GM18520 (cell line): ENCODE results near the gene CENPL.
"Not testable (repeated sequence)": the region's sequence is repeated elsewhere in the genome, so short reads cannot be mapped to it uniquely, and the experiment has no call there.

Source experiments
- ATAC-seq: cut with Tn5 transposase; IDR thresholded peaks from one replicate; pipeline ENCODE4 v1.9.1; 2021; ENCODE audit not compliant: unreplicated experiment

Gene CENPL

DNA sequence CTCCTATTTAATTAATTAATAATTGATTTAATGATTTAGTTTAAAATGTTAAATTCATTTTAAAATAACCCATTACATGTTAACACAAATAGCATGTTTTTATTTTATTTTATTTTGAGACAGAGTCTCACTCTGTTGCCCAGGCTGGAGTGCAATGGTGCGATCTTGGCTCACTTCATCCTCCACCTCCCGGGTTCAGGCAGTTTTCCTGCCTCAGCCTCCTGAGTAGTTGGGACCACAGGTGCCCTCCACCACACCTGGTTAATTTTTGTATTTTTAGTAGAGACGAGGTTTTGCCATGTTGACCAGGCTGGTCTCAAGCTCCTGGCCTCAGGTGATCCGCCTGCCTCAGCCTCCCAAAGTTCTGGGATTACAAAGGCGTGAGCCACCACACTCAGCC lies 34.9 kb upstream of the CENPL start:
- not testable (repeated sequence) for ATAC-seq

GRCh38 chr1:173857363-173857917 lies 32.8 kb upstream of the CENPL start:
- no peak for ATAC-seq

DNA sequence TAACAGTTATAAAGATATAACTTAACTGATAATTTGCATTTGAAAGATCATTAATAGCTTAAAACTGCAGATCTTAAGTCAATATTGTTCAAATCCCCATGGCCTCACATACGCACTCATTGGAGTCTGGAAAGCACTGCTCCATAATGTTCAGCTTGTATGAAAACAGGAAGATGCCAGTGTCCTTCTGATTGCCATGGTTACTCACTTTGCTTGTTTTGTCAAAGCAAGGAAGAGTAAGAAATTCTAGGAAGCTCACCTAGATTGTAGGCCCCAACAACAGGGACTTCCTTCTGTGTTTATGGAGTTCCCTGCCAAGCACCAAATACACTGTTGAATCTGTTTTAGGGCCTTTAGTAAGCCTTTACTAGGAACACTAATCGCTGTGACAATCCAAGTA lies 32.2 kb upstream of the CENPL start:
- no peak for ATAC-seq

GRCh38 chr1:173856014-173856413 lies 31.3 kb upstream of the CENPL start:
- no peak for ATAC-seq

DNA sequence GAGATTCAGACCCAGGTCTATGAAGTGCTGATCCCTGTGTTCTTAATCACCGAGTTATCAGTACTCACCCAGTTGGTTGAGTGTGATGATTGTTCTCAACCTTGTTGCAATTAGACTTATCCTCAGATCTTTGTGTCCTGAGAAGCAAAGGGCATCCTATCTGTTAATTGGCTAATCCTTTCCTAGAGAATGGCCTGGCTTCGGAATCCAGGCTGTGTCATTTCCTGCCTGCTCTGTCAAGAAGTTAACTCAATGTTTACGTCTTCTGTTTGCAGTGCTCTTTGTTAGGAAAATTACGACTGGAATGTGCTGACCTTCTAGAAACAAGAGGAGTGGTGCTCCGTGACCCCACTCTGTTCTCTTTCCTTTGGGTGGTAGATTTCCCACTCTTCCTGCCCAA lies 28.4 kb upstream of the CENPL start:
- ATAC-seq: no peak

DNA sequence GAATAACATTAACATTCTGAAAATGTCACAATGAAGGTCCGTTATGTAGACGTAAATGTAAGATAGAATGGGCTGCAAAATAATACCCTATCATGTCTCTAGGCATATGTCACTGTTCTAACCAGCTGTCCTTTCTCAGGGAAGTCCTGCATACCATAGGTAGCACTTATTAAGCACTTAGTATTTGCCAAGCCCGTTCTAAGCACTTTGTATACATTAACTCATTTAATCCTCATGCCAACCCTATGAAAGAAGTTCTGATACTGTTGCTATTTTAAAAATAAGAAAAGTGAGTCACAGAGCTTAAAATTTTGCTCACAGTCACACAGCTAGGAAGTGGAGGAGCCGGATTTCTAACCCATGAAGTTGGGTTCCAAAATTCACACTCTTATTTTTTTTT lies 27.4 kb upstream of the CENPL start:
- no peak for ATAC-seq

- no peak for ATAC-seq
Observed at GRCh38 chr1:173832748-173833147, 8.1 kb upstream of the CENPL start.

GRCh38 chr1:173827611-173828010 lies 2.9 kb upstream of the CENPL start:
- no peak for ATAC-seq

DNA sequence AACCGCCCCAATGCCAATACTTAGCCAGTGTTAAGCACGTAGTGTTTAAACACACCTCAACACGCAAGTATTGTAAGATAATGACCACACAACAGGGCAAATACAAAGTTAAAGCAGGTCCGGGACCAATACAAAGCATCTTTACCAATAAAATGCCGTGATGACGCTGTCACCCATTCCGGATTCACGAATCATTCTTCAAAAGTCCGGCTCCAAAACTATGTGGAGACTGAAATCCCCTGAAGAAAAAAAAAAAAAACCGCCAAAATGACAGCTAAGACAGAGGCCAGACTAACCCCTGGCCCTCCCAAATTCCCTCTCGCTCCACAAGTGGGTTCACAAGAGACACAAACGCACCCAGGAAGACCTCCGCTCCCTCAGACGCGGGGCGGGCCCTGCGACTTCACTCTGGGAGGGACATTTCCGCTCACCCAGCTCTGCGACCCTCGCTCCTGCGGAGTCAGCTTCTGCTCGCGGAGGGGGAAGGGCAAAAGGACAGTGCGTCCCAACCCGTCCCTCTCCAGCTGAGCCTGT lies 835 bp downstream of the CENPL start:
- no peak for ATAC-seq

DNA sequence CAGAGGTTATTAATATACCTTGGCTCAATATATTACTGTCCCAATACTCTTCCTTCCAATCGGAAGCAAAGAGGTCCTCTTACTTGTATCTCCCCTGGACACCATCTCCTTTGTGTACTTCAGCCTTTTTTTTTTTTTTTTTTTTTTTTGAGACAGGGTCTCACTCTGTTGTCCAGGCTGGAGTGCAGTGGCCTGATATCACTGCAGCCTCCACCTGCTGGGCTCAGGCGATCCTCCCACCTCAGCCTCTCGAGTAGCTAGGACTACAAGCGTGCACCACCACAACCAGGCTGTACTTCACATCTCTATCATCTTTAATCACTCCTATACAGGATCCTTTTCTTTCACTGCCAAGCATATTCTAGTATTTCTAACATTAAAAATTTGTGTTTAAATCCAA lies 3.0 kb downstream of the CENPL start:
- ATAC-seq: no peak

GRCh38 chr1:173818459-173818858 lies 6.2 kb downstream of the CENPL start:
- ATAC-seq: no peak

DNA sequence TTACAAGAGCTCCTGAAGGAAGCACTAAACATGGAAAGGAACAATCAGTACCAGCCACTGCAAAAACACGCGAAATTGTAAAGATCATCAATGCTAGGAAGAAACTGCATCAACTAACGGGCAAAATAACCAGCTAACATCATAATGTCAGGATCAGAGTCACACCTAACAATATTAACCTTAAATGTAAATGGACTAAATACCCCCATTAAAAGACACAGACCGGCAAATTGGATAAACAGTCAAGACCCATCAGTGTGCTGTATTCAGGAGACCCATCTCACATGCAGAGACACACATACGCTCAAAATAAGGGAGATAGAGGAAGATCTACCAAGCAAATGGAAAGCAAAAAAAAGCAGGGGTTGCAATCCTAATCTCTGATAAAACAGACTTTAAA lies 11.0 kb downstream of the CENPL start:
- ATAC-seq: not testable (repeated sequence)

- ATAC-seq: no peak
Observed at GRCh38 chr1:173802961-173803360, 21.7 kb downstream of the CENPL start.

- ATAC-seq: not testable (repeated sequence)
Observed at GRCh38 chr1:173799995-173800394, 24.7 kb downstream of the CENPL start.

- no peak for ATAC-seq
Observed at GRCh38 chr1:173798078-173798477, 26.6 kb downstream of the CENPL start.

- ATAC-seq: no peak
Observed at GRCh38 chr1:173789841-173790240, 34.8 kb downstream of the CENPL start.

GRCh38 chr1:173784997-173785396 lies 39.7 kb downstream of the CENPL start:
- ATAC-seq: no peak

GRCh38 chr1:173779936-173780335 lies 44.7 kb downstream of the CENPL start:
- no peak for ATAC-seq

DNA sequence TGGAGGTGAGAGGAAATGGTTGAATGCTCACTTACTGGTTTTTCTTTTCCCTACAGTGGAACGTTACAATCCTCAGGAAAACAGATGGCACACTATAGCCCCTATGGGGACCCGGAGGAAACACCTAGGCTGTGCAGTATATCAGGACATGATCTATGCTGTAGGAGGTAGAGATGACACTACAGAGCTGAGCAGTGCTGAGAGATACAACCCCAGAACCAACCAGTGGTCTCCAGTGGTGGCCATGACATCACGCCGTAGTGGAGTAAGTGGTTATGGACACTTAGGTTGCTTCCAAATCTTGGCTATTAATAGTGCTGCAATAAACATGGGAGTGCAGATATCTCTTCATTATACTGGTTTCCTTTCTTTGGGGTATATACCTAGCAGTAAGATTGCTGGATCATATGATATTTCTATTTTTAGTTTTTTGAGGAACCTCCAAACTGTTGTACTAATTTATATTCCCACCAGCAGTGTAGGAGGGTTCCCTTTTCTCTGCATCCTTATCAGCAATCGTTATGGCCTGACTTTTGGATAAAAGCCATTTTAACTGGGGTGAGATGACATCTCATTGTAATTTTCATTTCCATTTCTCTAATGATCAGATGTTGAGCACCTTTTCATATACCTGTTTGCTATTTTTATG lies 49.0 kb downstream of the CENPL start:
- no peak for ATAC-seq

- ATAC-seq: no peak
Observed at GRCh38 chr1:173771560-173771959, 53.1 kb downstream of the CENPL start.

DNA sequence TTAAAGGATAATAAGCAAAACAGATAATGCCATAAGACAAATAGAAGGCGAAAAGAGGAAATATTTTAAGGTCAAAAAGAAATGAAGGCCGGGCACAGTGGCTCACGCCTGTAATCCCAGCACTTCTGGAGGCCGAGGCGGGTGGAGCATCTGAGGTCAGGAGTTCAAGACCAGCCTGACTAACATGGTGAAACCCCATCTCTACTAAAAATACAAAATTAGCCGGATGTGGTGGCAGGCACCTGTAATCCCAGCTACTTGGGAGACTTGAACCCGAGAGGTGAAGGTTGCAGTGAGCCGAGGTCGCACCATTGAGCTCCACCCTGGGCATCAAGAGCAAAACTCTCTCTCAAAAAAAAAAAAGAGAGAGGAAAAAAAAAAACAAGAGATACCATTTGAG lies 54.4 kb downstream of the CENPL start:
- not testable (repeated sequence) for ATAC-seq

GRCh38 chr1:173768827-173769226 lies 55.9 kb downstream of the CENPL start:
- ATAC-seq: no peak

- ATAC-seq: no peak
Observed at GRCh38 chr1:173768206-173768605, 56.5 kb downstream of the CENPL start.
